ENCODE measurements around the gene TTC27.

- no peak for TF ChIP-seq CTCF (conservative IDR thresholded peaks at IDR 0.05)
- no peak for TF ChIP-seq ZFX (IDR thresholded peaks at IDR 0.05)
Measured at GRCh38 chr2:32783469-32783868, 155.6 kb downstream of the TTC27 start.
